GM12892 (cell line): ENCODE data around the gene MFNG.

ENCODE experiments used
- POLR2AphosphoS5 ChIP-seq: IDR thresholded peaks from 2 replicates; pipeline ENCODE4 v1.6.1; 2011; ENCODE audit warnings: low read depth, low read length, control low read depth
- TAF1 ChIP-seq: IDR thresholded peaks from 2 replicates; pipeline ENCODE4 v1.6.1; 2011; ENCODE audit warnings: low read depth, mild to moderate bottlenecking, control low read depth, low read length, borderline replicate concordance

- no peak for TF ChIP-seq POLR2AphosphoS5
- no peak for TF ChIP-seq TAF1
These were observed 53.5 kb downstream of the MFNG start for GRCh38 chr22:37432708-37433054.
